Measurements from ENCODE around the gene NUDT14.

Gene NUDT14

DNA sequence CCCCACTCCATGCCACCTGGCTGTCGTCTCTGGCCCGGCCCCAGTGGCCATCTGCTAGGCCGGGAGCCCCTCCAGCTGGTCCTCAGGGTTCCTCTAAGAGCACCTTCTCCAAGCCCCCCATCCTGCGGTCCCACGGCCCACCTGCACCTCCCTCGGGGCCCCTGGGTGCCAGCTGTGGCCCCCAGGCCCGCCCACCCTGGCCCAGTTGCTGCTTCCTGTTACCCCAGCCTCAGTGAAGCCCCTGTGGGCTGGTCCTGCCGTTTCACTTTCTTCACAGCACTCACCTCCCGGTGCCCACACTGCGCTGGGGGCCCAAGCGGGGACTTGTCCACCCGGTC, 27.6 kb upstream of the NUDT14 start:
- H3K36me3 ChIP-seq (ENCODE audit: control insufficient read depth in 1 of 2, insufficient read depth in 2 of 2, low read depth in 1 of 2, low read length in 2 of 2), result peaks cover 5 to 62% of the 10 kb centered on the region in 2 experiments
- no peak overlapping the region for H2BK5ac ChIP-seq (ENCODE audit: low read depth, low read length, poor library complexity, severe bottlenecking)
- H3K18ac ChIP-seq (ENCODE audit: low read depth in 1 of 2, low read length in 2 of 2), result no peak overlapping the region
- H3K79me1 ChIP-seq (replicated peaks; ENCODE audit: low read length, poor library complexity, severe bottlenecking), result no peaks in the 10 kb centered on the region
- no peak for DNase-seq
- no peak overlapping the region for H2AK5ac ChIP-seq (ENCODE audit: low read length, severe bottlenecking)
- H3K14ac ChIP-seq (ENCODE audit: low read length in 2 of 2), result no peak overlapping the region
- H3K27ac ChIP-seq (ENCODE audit: low read length, poor library complexity, severe bottlenecking), result no peak overlapping the region
- no peak overlapping the region for H4K8ac ChIP-seq (ENCODE audit: low read length)
- H3K23ac ChIP-seq (ENCODE audit: low read length in 2 of 2), result no peak overlapping the region
- H3K4ac ChIP-seq (ENCODE audit: low read depth in 1 of 2, low read length in 2 of 2), result no peak overlapping the region
- no peak overlapping the region for H3K4me3 ChIP-seq (ENCODE audit: insufficient read depth in 1 of 2, low read depth in 1 of 2, low read length in 2 of 2)
- no peak overlapping the region for H4K91ac ChIP-seq (ENCODE audit: low read length)
- no peak overlapping the region for H2BK12ac ChIP-seq (ENCODE audit: low read length in 2 of 2)
- H3K4me2 ChIP-seq (ENCODE audit: low read length, poor library complexity, severe bottlenecking), result no peak overlapping the region
- whole genome bisulfite sequencing, result 86% methylated on average over 12 of the region's 12 CpGs
- H2BK15ac ChIP-seq (ENCODE audit: low read depth, poor library complexity, severe bottlenecking), result no peak overlapping the region
- H2AFZ ChIP-seq (ENCODE audit: low read depth, low read length), result no peak overlapping the region
- H2BK120ac ChIP-seq (ENCODE audit: low read depth, low read length), result no peak overlapping the region
- H3K27me3 ChIP-seq (ENCODE audit: control insufficient read depth in 1 of 2, insufficient read depth in 1 of 2, low read length in 2 of 2), result peaks cover 0 to 8% of the 10 kb centered on the region in 2 experiments
- peaks cover 28% of the 10 kb centered on the region for H3K4me1 ChIP-seq (ENCODE audit: control insufficient read depth, insufficient read depth, low read depth, low read length)
- no peak overlapping the region for H3K9ac ChIP-seq (ENCODE audit: low read length)
- no peaks in the 10 kb centered on the region for H3K9me3 ChIP-seq (ENCODE audit: control insufficient read depth, low read length)

DNA sequence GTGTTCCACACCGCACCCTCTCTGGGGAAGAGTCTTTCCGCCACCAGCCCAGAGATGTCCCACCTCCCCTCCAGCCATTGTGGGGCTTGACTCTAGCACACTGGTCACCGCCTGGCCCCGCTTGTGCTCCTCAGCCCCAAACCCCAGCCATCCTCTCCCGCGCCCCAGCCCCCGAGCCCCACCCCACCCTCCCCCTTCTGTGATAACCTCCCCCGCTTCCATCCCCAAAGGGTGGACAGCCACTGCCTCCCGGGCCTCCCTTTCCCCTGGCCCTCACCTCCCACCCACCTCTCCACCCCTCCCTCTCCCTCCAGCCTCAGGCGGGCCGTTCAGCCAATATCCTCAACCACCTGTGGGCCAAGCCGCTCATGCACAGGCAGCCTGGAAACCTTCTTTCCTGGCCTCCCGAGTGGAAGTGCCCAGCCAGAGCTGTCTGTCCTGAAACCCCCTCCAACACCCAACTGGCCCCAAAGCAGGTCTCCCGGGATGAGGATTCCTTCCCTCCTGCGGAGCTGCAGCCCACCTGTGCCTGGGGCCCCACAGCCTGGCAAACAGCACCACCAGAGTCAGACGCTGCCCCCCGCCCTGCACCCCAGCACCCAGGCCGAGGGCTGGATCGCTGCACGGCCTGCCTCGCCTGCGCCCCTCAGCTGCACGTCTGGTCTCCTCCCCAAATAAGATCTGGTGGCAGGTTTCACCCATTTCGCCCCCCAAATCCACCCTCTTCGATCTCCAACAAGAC, 27.1 kb upstream of the NUDT14 start:
- H3K23ac ChIP-seq (ENCODE audit: low read length in 2 of 2), result no peak overlapping the region
- peak overlapping the region; percentile 34 for H4K91ac ChIP-seq (ENCODE audit: low read length)
- no peak overlapping the region for H3K9ac ChIP-seq (ENCODE audit: low read length)
- no peak overlapping the region for H3K14ac ChIP-seq (ENCODE audit: low read length in 2 of 2)
- no peak overlapping the region for H3K4me2 ChIP-seq (ENCODE audit: low read length, poor library complexity, severe bottlenecking)
- no peak overlapping the region for H2BK5ac ChIP-seq (ENCODE audit: low read depth, low read length, poor library complexity, severe bottlenecking)
- H3K79me1 ChIP-seq (replicated peaks; ENCODE audit: low read length, poor library complexity, severe bottlenecking), result no peaks in the 10 kb centered on the region
- H2AK5ac ChIP-seq (ENCODE audit: low read length, severe bottlenecking), result no peak overlapping the region
- H3K4ac ChIP-seq (ENCODE audit: low read depth in 1 of 2, low read length in 2 of 2), result no peak overlapping the region
- no peak overlapping the region for H2BK12ac ChIP-seq (ENCODE audit: low read length in 2 of 2)
- no peak overlapping the region for H2AFZ ChIP-seq (ENCODE audit: low read depth, low read length)
- H3K18ac ChIP-seq (ENCODE audit: low read depth in 1 of 2, low read length in 2 of 2), result no peak overlapping the region
- no peak overlapping the region for H2BK120ac ChIP-seq (ENCODE audit: low read depth, low read length)
- peaks cover 0 to 8% of the 10 kb centered on the region in 2 experiments for H3K27me3 ChIP-seq (ENCODE audit: control insufficient read depth in 1 of 2, insufficient read depth in 1 of 2, low read length in 2 of 2)
- no peak overlapping the region for H3K27ac ChIP-seq (ENCODE audit: low read length, poor library complexity, severe bottlenecking)
- H3K4me1 ChIP-seq (ENCODE audit: control insufficient read depth, insufficient read depth, low read depth, low read length), result peaks cover 26% of the 10 kb centered on the region
- H4K8ac ChIP-seq (ENCODE audit: low read length), result peak overlapping the region; percentile 39
- WGBS, result 88% methylated on average over 24 of the region's 25 CpGs
- no peak for DNase-seq
- H2BK15ac ChIP-seq (ENCODE audit: low read depth, poor library complexity, severe bottlenecking), result no peak overlapping the region
- H3K36me3 ChIP-seq (ENCODE audit: control insufficient read depth in 1 of 2, insufficient read depth in 2 of 2, low read depth in 1 of 2, low read length in 2 of 2), result peaks cover 5 to 58% of the 10 kb centered on the region in 2 experiments
- no peak overlapping the region for H3K4me3 ChIP-seq (ENCODE audit: insufficient read depth in 1 of 2, low read depth in 1 of 2, low read length in 2 of 2)
- H3K9me3 ChIP-seq (ENCODE audit: control insufficient read depth, low read length), result no peaks in the 10 kb centered on the region

DNA sequence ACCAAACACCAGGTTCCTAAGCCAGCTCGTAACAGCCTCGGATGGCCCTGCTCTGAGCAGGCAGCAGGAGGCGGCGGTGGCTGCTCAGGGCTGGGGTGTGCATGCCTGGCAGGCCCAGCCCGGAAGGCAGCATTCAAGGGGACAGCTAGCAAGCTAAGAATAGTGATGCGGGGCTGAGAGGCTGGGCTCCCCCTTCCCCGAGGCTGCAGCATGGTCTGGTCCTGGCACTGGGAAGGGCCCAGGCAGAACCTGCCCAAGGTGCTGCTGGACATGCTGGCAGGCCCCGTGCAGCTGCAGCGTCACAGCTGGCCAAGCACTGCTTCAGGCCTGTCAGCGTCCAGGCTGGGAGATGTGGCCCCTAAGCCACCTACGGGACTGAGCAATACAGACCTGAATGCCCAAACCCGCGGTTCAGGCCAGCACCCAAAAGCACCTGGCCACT, 26.4 kb upstream of the NUDT14 start:
- Histone ChIP-seq H3K4me3 (ENCODE audit: insufficient read depth in 1 of 2, low read depth in 1 of 2, low read length in 2 of 2) (no peak overlapping the region), H3K4ac (ENCODE audit: low read depth in 1 of 2, low read length in 2 of 2) (no peak overlapping the region), H3K9me3 (ENCODE audit: control insufficient read depth, low read length) (no peaks in the 10 kb centered on the region), H2BK120ac (ENCODE audit: low read depth, low read length) (no peak overlapping the region), H2AFZ (ENCODE audit: low read depth, low read length) (no peak overlapping the region), H3K23ac (ENCODE audit: low read length in 2 of 2) (no peak overlapping the region), H3K36me3 (ENCODE audit: control insufficient read depth in 1 of 2, insufficient read depth in 2 of 2, low read depth in 1 of 2, low read length in 2 of 2) (peaks cover 5 to 51% of the 10 kb centered on the region in 2 experiments), H4K8ac (ENCODE audit: low read length) (no peak overlapping the region), H3K4me1 (ENCODE audit: control insufficient read depth, insufficient read depth, low read depth, low read length) (peaks cover 21% of the 10 kb centered on the region), H3K18ac (ENCODE audit: low read depth in 1 of 2, low read length in 2 of 2) (no peak overlapping the region), H3K9ac (ENCODE audit: low read length) (no peak overlapping the region), H3K79me1 (replicated peaks; ENCODE audit: low read length, poor library complexity, severe bottlenecking) (no peaks in the 10 kb centered on the region), H4K91ac (ENCODE audit: low read length) (peak overlapping the region; percentile 18), H3K14ac (ENCODE audit: low read length in 2 of 2) (no peak overlapping the region), H3K27me3 (ENCODE audit: control insufficient read depth in 1 of 2, insufficient read depth in 1 of 2, low read length in 2 of 2) (peaks cover 0 to 8% of the 10 kb centered on the region in 2 experiments), H2BK15ac (ENCODE audit: low read depth, poor library complexity, severe bottlenecking) (no peak overlapping the region), H3K4me2 (ENCODE audit: low read length, poor library complexity, severe bottlenecking) (no peak overlapping the region), H3K27ac (ENCODE audit: low read length, poor library complexity, severe bottlenecking) (no peak overlapping the region), H2AK5ac (ENCODE audit: low read length, severe bottlenecking) (no peak overlapping the region), H2BK5ac (ENCODE audit: low read depth, low read length, poor library complexity, severe bottlenecking) (no peak overlapping the region), H2BK12ac (ENCODE audit: low read length in 2 of 2) (no peak overlapping the region)
- no peak for DNase-seq
- WGBS, result 83% methylated on average over 13 of the region's 13 CpGs

- no peaks in the 10 kb centered on the region for H3K79me1 ChIP-seq (replicated peaks; ENCODE audit: low read length, poor library complexity, severe bottlenecking)
- H2AFZ ChIP-seq (ENCODE audit: low read depth, low read length), result no peak overlapping the region
- no peak overlapping the region for H3K18ac ChIP-seq (ENCODE audit: low read depth in 1 of 2, low read length in 2 of 2)
- H3K4ac ChIP-seq (ENCODE audit: low read depth in 1 of 2, low read length in 2 of 2), result no peak overlapping the region
- H4K91ac ChIP-seq (ENCODE audit: low read length), result no peak overlapping the region
- no peak overlapping the region for H2BK12ac ChIP-seq (ENCODE audit: low read length in 2 of 2)
- WGBS, result 81% methylated on average over 5 of the region's 5 CpGs
- H3K14ac ChIP-seq (ENCODE audit: low read length in 2 of 2), result no peak overlapping the region
- H3K23ac ChIP-seq (ENCODE audit: low read length in 2 of 2), result no peak overlapping the region
- H2BK120ac ChIP-seq (ENCODE audit: low read depth, low read length), result no peak overlapping the region
- H2BK5ac ChIP-seq (ENCODE audit: low read depth, low read length, poor library complexity, severe bottlenecking), result no peak overlapping the region
- H3K9ac ChIP-seq (ENCODE audit: low read length), result no peak overlapping the region
- no peak overlapping the region for H3K27ac ChIP-seq (ENCODE audit: low read length, poor library complexity, severe bottlenecking)
- no peaks in the 10 kb centered on the region for H3K9me3 ChIP-seq (ENCODE audit: control insufficient read depth, low read length)
- H3K36me3 ChIP-seq (ENCODE audit: control insufficient read depth in 1 of 2, insufficient read depth in 2 of 2, low read depth in 1 of 2, low read length in 2 of 2), result peaks cover 5 to 45% of the 10 kb centered on the region in 2 experiments
- H3K4me3 ChIP-seq (ENCODE audit: insufficient read depth in 1 of 2, low read depth in 1 of 2, low read length in 2 of 2), result no peak overlapping the region
- H2AK5ac ChIP-seq (ENCODE audit: low read length, severe bottlenecking), result no peak overlapping the region
- peaks cover 18% of the 10 kb centered on the region for H3K4me1 ChIP-seq (ENCODE audit: control insufficient read depth, insufficient read depth, low read depth, low read length)
- no peak for DNase-seq
- H2BK15ac ChIP-seq (ENCODE audit: low read depth, poor library complexity, severe bottlenecking), result no peak overlapping the region
- peaks cover 0 to 8% of the 10 kb centered on the region in 2 experiments for H3K27me3 ChIP-seq (ENCODE audit: control insufficient read depth in 1 of 2, insufficient read depth in 1 of 2, low read length in 2 of 2)
- no peak overlapping the region for H3K4me2 ChIP-seq (ENCODE audit: low read length, poor library complexity, severe bottlenecking)
- H4K8ac ChIP-seq (ENCODE audit: low read length), result no peak overlapping the region
Observed at GRCh38 chr14:105206873-105207272, 25.8 kb upstream of the NUDT14 start.
